Cerebellar cortex (tissue), 1 donor: Measurements from ENCODE around the gene GBF1.
A peak's percentile ranks its signal among the peaks of the same experiment; 100 is the strongest.
"Not testable (repeated sequence)": the region's sequence is repeated elsewhere in the genome, so short reads cannot be mapped to it uniquely, and the experiment has no call there.

Experiments used
- DNase-seq: peaks from one replicate; pipeline ENCODE4 v3.0.0-alpha.2; 2015; ENCODE audit warnings: low spot score

GBF1 gene

GRCh38 chr10:102302611-102303010 is 57.3 kb downstream of the GBF1 start:
- no peak for DNase-seq

- no peak for DNase-seq
Measured at GRCh38 chr10:102306006-102306405, 60.7 kb downstream of the GBF1 start.

- no peak for DNase-seq
Measured at GRCh38 chr10:102306710-102307109, 61.4 kb downstream of the GBF1 start.

GRCh38 chr10:102308318-102308717 is 63.0 kb downstream of the GBF1 start:
- DNase-seq, result not testable (repeated sequence)

- no peak for DNase-seq
Measured at GRCh38 chr10:102309236-102309635, 63.9 kb downstream of the GBF1 start.

- DNase-seq, result no peak
Measured at GRCh38 chr10:102309916-102310315, 64.6 kb downstream of the GBF1 start.

GRCh38 chr10:102310361-102311024 is 65.2 kb downstream of the GBF1 start:
- DNase-seq, result no peak

GRCh38 chr10:102311025-102311420 is 65.7 kb downstream of the GBF1 start:
- no peak for DNase-seq

- no peak for DNase-seq
Measured at GRCh38 chr10:102312683-102313082, 67.4 kb downstream of the GBF1 start.

- no peak for DNase-seq
Measured at GRCh38 chr10:102313221-102313896, 68.0 kb downstream of the GBF1 start.

GRCh38 chr10:102314801-102315200 is 69.5 kb downstream of the GBF1 start:
- DNase-seq, result peak; percentile 51

GRCh38 chr10:102316421-102316820 is 71.1 kb downstream of the GBF1 start:
- no peak for DNase-seq

- DNase-seq, result no peak
Measured at GRCh38 chr10:102322914-102323313, 77.6 kb downstream of the GBF1 start.

GRCh38 chr10:102324061-102324460 is 78.7 kb downstream of the GBF1 start:
- DNase-seq, result no peak

- DNase-seq, result no peak
Measured at GRCh38 chr10:102326031-102326430, 80.7 kb downstream of the GBF1 start.

- no peak for DNase-seq
Measured at GRCh38 chr10:102327002-102327401, 81.7 kb downstream of the GBF1 start.

GRCh38 chr10:102327641-102328040 is 82.3 kb downstream of the GBF1 start:
- DNase-seq, result no peak

GRCh38 chr10:102332772-102333171 is 87.4 kb downstream of the GBF1 start:
- DNase-seq, result no peak

- peak; percentile 83 for DNase-seq
Measured at GRCh38 chr10:102334101-102334500, 88.8 kb downstream of the GBF1 start.

GRCh38 chr10:102335184-102335583 is 89.9 kb downstream of the GBF1 start:
- DNase-seq, result peak; percentile 85

GRCh38 chr10:102341038-102341688 is 95.8 kb downstream of the GBF1 start:
- no peak for DNase-seq

GRCh38 chr10:102342458-102342857 is 97.1 kb downstream of the GBF1 start:
- no peak for DNase-seq

- no peak for DNase-seq
Measured at GRCh38 chr10:102342958-102343357, 97.6 kb downstream of the GBF1 start.
